Calu3 (cell line): Measurements from ENCODE around the gene PMIS2. TPM values are rescaled to one million over a fixed set of nuclear protein-coding genes. Genes with fewer than 3 reads are reported as not detected.
"Not testable (repeated sequence)": the region's sequence is repeated elsewhere in the genome, so short reads cannot be mapped to it uniquely, and the experiment has no call there.

Source experiments
- BruUV-seq: library from RNA; stranded (reverse); fragments of 400-500 nt; replicated peaks from 2 replicates; lab custom pipeline; 2021; lab: Mats Ljungman, UMichigan
- CTCF ChIA-PET: fragments of 300-600 bp; sonication (Branson Sonifier 250); formaldehyde crosslinking; loops from one replicate; lab custom pipeline; 2022; ENCODE audit warnings: antibody characterized with exemption; lab: Charles Lee
- DNase-seq: peaks from one replicate; pipeline ENCODE4 v3.0.0; 2022
- H3K27ac Mint-ChIP-seq: one replicate; pipeline ENCODE4 v1.8.0; 2022; ENCODE audit warnings: mixed read lengths; ENCODE audit not compliant: unreplicated experiment
- H3K27me3 Mint-ChIP-seq: one replicate; pipeline ENCODE4 v1.8.0; 2022; ENCODE audit warnings: mixed read lengths; ENCODE audit not compliant: unreplicated experiment
- H3K36me3 Mint-ChIP-seq: one replicate; pipeline ENCODE4 v1.8.0; 2022; ENCODE audit warnings: mild to moderate bottlenecking, moderate library complexity, mixed read lengths; ENCODE audit not compliant: insufficient read depth, unreplicated experiment
- H3K4me1 Mint-ChIP-seq: one replicate; pipeline ENCODE4 v1.8.0; 2022; ENCODE audit warnings: mild to moderate bottlenecking, low read depth, mixed read lengths; ENCODE audit not compliant: unreplicated experiment
- H3K4me3 Mint-ChIP-seq: one replicate; pipeline ENCODE4 v1.8.0; 2022; ENCODE audit warnings: mild to moderate bottlenecking, low read depth, moderate library complexity, mixed read lengths; ENCODE audit not compliant: unreplicated experiment
- H3K9me3 Mint-ChIP-seq: one replicate; pipeline ENCODE4 v1.8.0; 2022; ENCODE audit warnings: low read depth, mixed read lengths; ENCODE audit not compliant: unreplicated experiment
- CTCF ChIP-seq: fragments of 200-600 bp; IDR thresholded peaks from one replicate; pipeline ENCODE4 v1.8.0; 2022; ENCODE audit warnings: antibody characterized with exemption; ENCODE audit not compliant: unreplicated experiment
- intact Hi-C: fragments of 100-400 bp; cut with micrococcal nuclease; formaldehyde crosslinking; loops from one replicate; pipeline ENCODE4 v1.10.0; 2022; ENCODE audit not compliant: unreplicated experiment
- total RNA-seq: library from RNA; stranded (reverse); gene quantifications from 2 replicates; pipeline ENCODE4 v1.2.3, GENCODE V29; 2022

Gene PMIS2
- total RNA-seq, 1 experiment from 2014 or later = not detected

GRCh38 chr19:35582760-35583159 lies 3.2 kb upstream of the PMIS2 start:
- Mint-ChIP-seq H3K27me3 (peaks cover 53% of the 10 kb centered on the region), H3K4me3 (no peak overlapping the region), H3K4me1 (no peaks in the 10 kb centered on the region), H3K36me3 (no peaks in the 10 kb centered on the region), H3K27ac (no peak overlapping the region), H3K9me3 (peaks cover 5% of the 10 kb centered on the region)
- CTCF ChIA-PET = no interaction called here
- no peak for TF ChIP-seq CTCF
- intact Hi-C loops = no loop called here
- BruUV-seq = no TSS peak
- DNase-seq = no peak

GRCh38 chr19:35587321-35587720 lies 1.3 kb downstream of the PMIS2 start:
- Mint-ChIP-seq H3K27ac (no peak overlapping the region), H3K4me1 (no peaks in the 10 kb centered on the region), H3K27me3 (peaks cover 68% of the 10 kb centered on the region), H3K9me3 (peaks cover 5% of the 10 kb centered on the region), H3K4me3 (no peak overlapping the region), H3K36me3 (no peaks in the 10 kb centered on the region)
- TF ChIP-seq CTCF = no peak
- DNase-seq = no peak
- no TSS peak for BruUV-seq
- intact Hi-C loops = no loop called here
- CTCF ChIA-PET = no interaction called here

GRCh38 chr19:35590875-35591274 lies 4.9 kb downstream of the PMIS2 start:
- no TSS peak for BruUV-seq
- Mint-ChIP-seq H3K9me3 (peaks cover 3% of the 10 kb centered on the region), H3K4me1 (no peaks in the 10 kb centered on the region), H3K36me3 (no peaks in the 10 kb centered on the region), H3K4me3 (no peak overlapping the region), H3K27ac (no peak overlapping the region), H3K27me3 (peaks cover 38% of the 10 kb centered on the region)
- no peak for DNase-seq
- CTCF ChIA-PET = no interaction called here
- intact Hi-C loops = no loop called here
- no peak for TF ChIP-seq CTCF

GRCh38 chr19:35592226-35592625 lies 6.3 kb downstream of the PMIS2 start:
- no peaks in the 10 kb centered on the region for H3K36me3 Mint-ChIP-seq
- no peaks in the 10 kb centered on the region for H3K4me1 Mint-ChIP-seq
- no peak overlapping the region for H3K27ac Mint-ChIP-seq
- no peak for TF ChIP-seq CTCF
- H3K4me3 Mint-ChIP-seq = no peak overlapping the region
- no TSS peak for BruUV-seq
- H3K9me3 Mint-ChIP-seq = peaks cover 4% of the 10 kb centered on the region
- DNase-seq = peak; percentile 30
- CTCF ChIA-PET = interaction anchor here (0.7 to 0.8 kb wide), 2 partner anchors 44 to 97 kb away, joined by 3 to 4 read pairs; no protein-coding TSS in a partner anchor
- intact Hi-C loops = no loop called here
- peaks cover 38% of the 10 kb centered on the region for H3K27me3 Mint-ChIP-seq

GRCh38 chr19:35595026-35595425 lies 9.1 kb downstream of the PMIS2 start:
- BruUV-seq, H3K27ac Mint-ChIP-seq, H3K9me3 Mint-ChIP-seq, DNase-seq, CTCF ChIA-PET, H3K4me1 Mint-ChIP-seq, intact Hi-C loops, H3K4me3 Mint-ChIP-seq, H3K36me3 Mint-ChIP-seq: not testable (repeated sequence)
- H3K27me3 Mint-ChIP-seq = peaks cover 18% of the 10 kb centered on the region
